ENCODE data around the gene CKS1B.

Gene CKS1B

GRCh38 chr1:154974102-154974807, at the start of gene CKS1B:
TSS of gene CKS1B (plus strand) at chr1:154974681. CDS start at chr1:154974746, 65 bp downstream.
- DNase-seq, result peak; percentile 98

GRCh38 chr1:154925335-154926170, 48.9 kb upstream of the CKS1B start:
- DNase-seq, result no peak

- DNase-seq, result no peak
These were observed 48.3 kb upstream of the CKS1B start for GRCh38 chr1:154926201-154926600.

- no peak for DNase-seq
These were observed 42.5 kb upstream of the CKS1B start for GRCh38 chr1:154931940-154932487.

GRCh38 chr1:154934358-154934948, 40.0 kb upstream of the CKS1B start:
- DNase-seq, result no peak

GRCh38 chr1:154935749-154936554, 38.5 kb upstream of the CKS1B start:
- no peak for DNase-seq

- DNase-seq, result peak; percentile 94
These were observed 37.9 kb upstream of the CKS1B start, which contains the start of gene PMVK for GRCh38 chr1:154936555-154937084. TSS of gene PMVK (minus strand) at chr1:154936719. CDS start at chr1:154936685, 34 bp downstream.

GRCh38 chr1:154937085-154937987, 37.1 kb upstream of the CKS1B start:
- peak; percentile 88 for DNase-seq

GRCh38 chr1:154937988-154938386, 36.5 kb upstream of the CKS1B start:
- no peak for DNase-seq

- no peak for DNase-seq
These were observed 35.7 kb upstream of the CKS1B start for GRCh38 chr1:154938604-154939399.

GRCh38 chr1:154940213-154940560, 34.3 kb upstream of the CKS1B start:
- DNase-seq, result no peak

- no peak for DNase-seq
These were observed 33.8 kb upstream of the CKS1B start for GRCh38 chr1:154940651-154941194.

- DNase-seq, result no peak
These were observed 33.0 kb upstream of the CKS1B start for GRCh38 chr1:154941333-154942013.

GRCh38 chr1:154943649-154944400, 30.7 kb upstream of the CKS1B start:
- DNase-seq, result no peak

GRCh38 chr1:154944401-154945159, 29.9 kb upstream of the CKS1B start:
- DNase-seq, result no peak

GRCh38 chr1:154945160-154945961, 29.1 kb upstream of the CKS1B start:
- no peak for DNase-seq
